Muscle layer of colon (tissue), 2 donors: ENCODE results near the gene ARHGEF39.

Experiments used
- H3K27ac ChIP-seq: one replicate; pipeline ENCODE4 v1.7.0; 2013; ENCODE audit warnings: low read depth, mild to moderate bottlenecking, low read length, moderate library complexity
- H3K27me3 ChIP-seq, 2 donors: one replicate each; pipeline ENCODE4 v1.7.0; 2013; ENCODE audit warnings: low read length in 2 of 2, mild to moderate bottlenecking in 2 of 2; ENCODE audit not compliant: insufficient read depth in 2 of 2, control insufficient read depth in 1 of 2
- H3K36me3 ChIP-seq: one replicate; pipeline ENCODE4 v1.7.0; 2013; ENCODE audit warnings: mild to moderate bottlenecking, low read length; ENCODE audit not compliant: insufficient read depth
- H3K4me1 ChIP-seq: one replicate; pipeline ENCODE4 v1.7.0; 2013; ENCODE audit warnings: mild to moderate bottlenecking, low read length; ENCODE audit not compliant: insufficient read depth
- H3K4me3 ChIP-seq, 2 donors: one replicate each; pipeline ENCODE4 v1.7.0; 2013; ENCODE audit warnings: low read length in 2 of 2, low read depth in 1 of 2, mild to moderate bottlenecking in 1 of 2, moderate library complexity in 1 of 2
- H3K9ac ChIP-seq: one replicate; pipeline ENCODE4 v1.7.0; 2013; ENCODE audit warnings: low read length
- H3K9me3 ChIP-seq: one replicate; pipeline ENCODE4 v1.7.0; 2013; ENCODE audit warnings: mild to moderate bottlenecking, low read length
- donor health status: abdominal sarcoma.
- donor health status: Adenocarcinoma of cecum.

ARHGEF39 gene

DNA sequence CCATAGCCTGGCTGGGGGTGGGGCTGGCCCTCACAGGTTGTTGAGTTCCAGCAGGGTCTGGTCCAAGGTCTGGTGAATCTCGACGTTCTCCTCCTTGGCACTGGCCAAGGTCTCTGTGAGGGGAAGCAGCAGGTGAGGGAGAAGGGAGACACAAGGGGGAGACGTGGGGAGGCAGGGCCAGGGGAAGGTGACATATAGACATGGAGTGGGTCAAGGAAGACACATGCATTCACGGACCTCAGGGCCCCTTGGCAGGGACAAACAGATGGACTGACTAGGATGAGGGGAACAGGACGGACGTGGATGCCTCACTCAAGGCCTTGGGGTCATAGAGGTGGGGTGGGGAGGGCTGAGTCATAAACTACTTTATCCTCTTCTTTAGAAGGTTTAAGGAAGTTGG lies 17.1 kb upstream of the ARHGEF39 start:
- H3K4me1 ChIP-seq, result peaks cover 47% of the 10 kb centered on the region
- H3K9ac ChIP-seq, result no peak overlapping the region
- peaks cover 56% of the 10 kb centered on the region for H3K36me3 ChIP-seq
- no peaks in the 10 kb centered on the region for H3K9me3 ChIP-seq
- H3K27ac ChIP-seq, result peak overlapping the region; percentile 67
- no peak overlapping the region for H3K4me3 ChIP-seq
- H3K27me3 ChIP-seq, result no peaks in the 10 kb centered on the region

DNA sequence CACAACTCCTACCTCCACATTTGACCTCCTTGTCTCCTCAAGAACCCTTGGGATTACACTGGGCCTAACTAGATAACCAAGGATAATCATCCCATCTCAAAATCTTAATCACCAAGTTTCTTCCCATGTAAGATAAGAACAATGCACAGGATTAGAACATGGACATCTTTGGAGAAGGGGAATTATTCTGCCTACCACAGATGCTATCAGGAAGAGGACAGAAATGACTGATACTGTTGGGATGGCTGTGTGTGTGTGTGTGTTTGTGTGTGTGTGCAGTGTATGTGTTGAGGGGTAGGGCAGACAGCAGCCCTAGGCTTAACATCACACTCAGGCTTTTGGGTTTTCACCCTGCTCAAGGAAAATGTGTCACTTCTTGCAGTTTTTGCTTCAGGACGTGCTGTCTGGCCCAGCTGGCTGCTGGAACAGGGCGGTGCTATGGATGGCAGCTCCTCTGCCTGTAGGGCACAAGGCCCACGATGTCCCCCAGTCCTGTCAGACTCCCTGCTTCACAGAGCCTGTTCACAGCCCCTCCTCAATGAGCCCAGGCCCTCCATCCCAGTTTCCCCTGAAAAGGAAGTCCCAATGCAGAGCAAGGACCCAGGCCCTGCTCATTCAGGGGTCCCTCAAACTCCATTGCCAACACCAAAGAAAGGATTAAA lies 16.5 kb upstream of the ARHGEF39 start:
- H3K4me1 ChIP-seq, result peaks cover 49% of the 10 kb centered on the region
- peak overlapping the region; percentile 63 for H3K27ac ChIP-seq
- H3K4me3 ChIP-seq, result no peak overlapping the region
- H3K36me3 ChIP-seq, result peaks cover 50% of the 10 kb centered on the region
- no peaks in the 10 kb centered on the region for H3K27me3 ChIP-seq
- no peak overlapping the region for H3K9ac ChIP-seq
- H3K9me3 ChIP-seq, result no peaks in the 10 kb centered on the region

DNA sequence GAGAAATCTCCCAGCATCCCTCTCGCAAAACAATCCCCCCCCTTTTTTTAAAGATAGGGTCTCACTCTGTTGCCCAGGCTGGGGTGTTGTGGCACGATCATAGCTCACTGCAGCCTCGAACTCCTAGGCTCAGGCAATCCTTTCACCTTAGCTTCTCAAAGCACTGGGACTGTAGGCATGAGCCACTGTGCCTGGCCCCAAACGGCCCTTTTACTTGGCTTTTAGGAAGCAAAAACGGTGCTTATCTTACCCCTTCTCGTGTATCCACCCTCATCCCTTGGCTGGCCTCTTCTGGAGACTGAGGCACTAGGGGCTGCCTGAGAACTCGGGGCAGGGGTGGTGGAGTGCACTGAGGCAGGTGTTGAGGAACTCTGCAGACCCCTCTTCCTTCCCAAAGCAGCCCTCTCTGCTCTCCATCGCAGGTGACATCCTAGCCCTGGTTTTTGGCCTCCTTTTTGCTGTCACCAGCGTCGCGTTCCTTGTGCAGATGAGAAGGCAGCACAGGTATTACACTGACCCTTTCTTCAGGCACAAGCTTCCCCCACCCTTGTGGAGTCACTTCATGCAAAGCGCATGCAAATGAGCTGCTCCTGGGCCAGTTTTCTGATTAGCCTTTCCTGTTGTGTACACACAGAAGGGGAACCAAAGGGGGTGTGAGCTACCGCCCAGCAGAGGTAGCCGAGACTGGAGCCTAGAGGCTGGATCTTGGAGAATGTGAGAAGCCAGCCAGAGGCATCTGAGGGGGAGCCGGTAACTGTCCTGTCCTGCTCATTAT lies 15.5 kb upstream of the ARHGEF39 start:
- H3K4me1 ChIP-seq, result peaks cover 53% of the 10 kb centered on the region
- H3K9ac ChIP-seq, result no peak overlapping the region
- H3K27me3 ChIP-seq, result no peaks in the 10 kb centered on the region
- H3K4me3 ChIP-seq, result no peak overlapping the region
- no peaks in the 10 kb centered on the region for H3K9me3 ChIP-seq
- peaks cover 40% of the 10 kb centered on the region for H3K36me3 ChIP-seq
- peak overlapping the region; percentile 63 for H3K27ac ChIP-seq

DNA sequence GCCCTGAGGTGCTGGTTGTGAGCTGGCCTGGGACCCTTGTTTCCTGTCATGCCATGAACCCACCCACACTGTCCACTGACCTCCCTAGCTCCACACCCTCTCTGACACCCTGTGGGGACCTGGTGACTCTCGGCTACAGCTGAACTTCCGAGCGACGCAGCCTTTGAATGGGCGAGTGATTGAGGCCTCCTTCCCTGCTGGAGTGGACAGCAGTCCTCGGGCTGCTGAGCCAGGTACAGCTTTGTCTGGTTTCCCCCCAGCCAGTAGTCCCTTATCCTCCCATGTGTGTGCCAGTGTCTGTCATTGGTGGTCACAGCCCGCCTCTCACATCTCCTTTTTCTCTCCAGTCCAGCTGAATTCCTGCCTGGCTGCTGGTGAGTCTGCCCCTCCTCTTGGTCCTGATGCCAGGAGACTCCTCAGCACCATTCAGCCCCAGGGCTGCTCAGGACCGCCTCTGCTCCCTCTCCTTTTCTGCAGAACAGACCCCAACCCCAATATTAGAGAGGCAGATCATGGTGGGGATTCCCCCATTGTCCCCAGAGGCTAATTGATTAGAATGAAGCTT lies 14.9 kb upstream of the ARHGEF39 start:
- Histone ChIP-seq H3K9me3 (no peaks in the 10 kb centered on the region), H3K27me3 (no peaks in the 10 kb centered on the region), H3K36me3 (peaks cover 34% of the 10 kb centered on the region), H3K27ac (no peak overlapping the region), H3K9ac (no peak overlapping the region), H3K4me3 (no peak overlapping the region), H3K4me1 (peaks cover 47% of the 10 kb centered on the region)

DNA sequence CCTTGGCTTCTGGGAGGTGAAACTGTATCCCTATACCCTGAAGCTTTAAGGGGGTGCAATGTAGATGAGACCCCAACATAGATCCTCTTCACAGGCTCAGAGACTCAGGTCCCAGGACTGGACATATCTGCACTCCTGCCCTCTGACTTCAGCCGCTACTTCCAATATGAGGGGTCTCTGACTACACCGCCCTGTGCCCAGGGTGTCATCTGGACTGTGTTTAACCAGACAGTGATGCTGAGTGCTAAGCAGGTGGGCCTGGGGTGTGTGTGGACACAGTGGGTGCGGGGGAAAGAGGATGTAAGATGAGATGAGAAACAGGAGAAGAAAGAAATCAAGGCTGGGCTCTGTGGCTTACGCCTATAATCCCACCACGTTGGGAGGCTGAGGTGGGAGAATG lies 14.1 kb upstream of the ARHGEF39 start:
- Histone ChIP-seq H3K4me3 (no peak overlapping the region), H3K36me3 (peaks cover 26% of the 10 kb centered on the region), H3K9ac (no peak overlapping the region), H3K27ac (no peak overlapping the region), H3K4me1 (peaks cover 43% of the 10 kb centered on the region), H3K27me3 (no peaks in the 10 kb centered on the region), H3K9me3 (no peaks in the 10 kb centered on the region)

DNA sequence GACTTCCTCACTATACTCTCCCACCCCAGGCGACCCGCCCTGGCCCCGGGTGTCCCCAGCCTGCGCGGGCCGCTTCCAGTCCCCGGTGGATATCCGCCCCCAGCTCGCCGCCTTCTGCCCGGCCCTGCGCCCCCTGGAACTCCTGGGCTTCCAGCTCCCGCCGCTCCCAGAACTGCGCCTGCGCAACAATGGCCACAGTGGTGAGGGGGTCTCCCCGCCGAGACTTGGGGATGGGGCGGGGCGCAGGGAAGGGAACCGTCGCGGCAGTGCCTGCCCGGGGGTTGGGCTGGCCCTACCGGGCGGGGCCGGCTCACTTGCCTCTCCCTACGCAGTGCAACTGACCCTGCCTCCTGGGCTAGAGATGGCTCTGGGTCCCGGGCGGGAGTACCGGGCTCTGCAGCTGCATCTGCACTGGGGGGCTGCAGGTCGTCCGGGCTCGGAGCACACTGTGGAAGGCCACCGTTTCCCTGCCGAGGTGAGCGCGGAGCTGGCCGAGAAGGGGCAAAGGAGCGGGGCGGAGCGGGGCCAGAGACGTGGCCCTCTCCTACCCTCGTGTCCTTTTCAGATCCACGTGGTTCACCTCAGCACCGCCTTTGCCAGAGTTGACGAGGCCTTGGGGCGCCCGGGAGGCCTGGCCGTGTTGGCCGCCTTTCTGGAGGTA lies 10.9 kb upstream of the ARHGEF39 start:
- no peak overlapping the region for H3K9ac ChIP-seq
- peaks cover 33% of the 10 kb centered on the region for H3K4me1 ChIP-seq
- H3K36me3 ChIP-seq, result no peaks in the 10 kb centered on the region
- H3K27me3 ChIP-seq, result no peaks in the 10 kb centered on the region
- no peaks in the 10 kb centered on the region for H3K9me3 ChIP-seq
- peak overlapping the region; percentile 28 to 53 for H3K4me3 ChIP-seq
- no peak overlapping the region for H3K27ac ChIP-seq

DNA sequence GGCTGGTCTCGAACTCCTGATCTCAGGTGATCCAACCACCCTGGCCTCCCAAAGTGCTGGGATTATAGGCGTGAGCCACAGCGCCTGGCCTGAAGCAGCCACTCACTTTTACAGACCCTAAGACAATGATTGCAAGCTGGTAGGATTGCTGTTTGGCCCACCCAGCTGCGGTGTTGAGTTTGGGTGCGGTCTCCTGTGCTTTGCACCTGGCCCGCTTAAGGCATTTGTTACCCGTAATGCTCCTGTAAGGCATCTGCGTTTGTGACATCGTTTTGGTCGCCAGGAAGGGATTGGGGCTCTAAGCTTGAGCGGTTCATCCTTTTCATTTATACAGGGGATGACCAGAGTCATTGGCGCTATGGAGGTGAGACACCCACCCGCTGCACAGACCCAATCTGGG lies 10.2 kb upstream of the ARHGEF39 start:
- no peak overlapping the region for H3K27ac ChIP-seq

DNA sequence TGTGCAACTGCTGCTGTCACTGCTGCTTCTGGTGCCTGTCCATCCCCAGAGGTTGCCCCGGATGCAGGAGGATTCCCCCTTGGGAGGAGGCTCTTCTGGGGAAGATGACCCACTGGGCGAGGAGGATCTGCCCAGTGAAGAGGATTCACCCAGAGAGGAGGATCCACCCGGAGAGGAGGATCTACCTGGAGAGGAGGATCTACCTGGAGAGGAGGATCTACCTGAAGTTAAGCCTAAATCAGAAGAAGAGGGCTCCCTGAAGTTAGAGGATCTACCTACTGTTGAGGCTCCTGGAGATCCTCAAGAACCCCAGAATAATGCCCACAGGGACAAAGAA lies 9.0 kb upstream of the ARHGEF39 start:
- Histone ChIP-seq H3K4me3 (no peak overlapping the region), H3K27ac (no peak overlapping the region), H3K9me3 (no peaks in the 10 kb centered on the region), H3K36me3 (no peaks in the 10 kb centered on the region), H3K9ac (no peak overlapping the region), H3K4me1 (peaks cover 24% of the 10 kb centered on the region), H3K27me3 (no peaks in the 10 kb centered on the region)

More for the DNA sequence above, 10.2 kb upstream of the ARHGEF39 start:
- Histone ChIP-seq H3K9me3 (no peaks in the 10 kb centered on the region), H3K4me3 (peak overlapping the region in 1 of 2 donors; percentile 53), H3K9ac (no peak overlapping the region), H3K36me3 (no peaks in the 10 kb centered on the region), H3K4me1 (peaks cover 26% of the 10 kb centered on the region), H3K27me3 (no peaks in the 10 kb centered on the region)

DNA sequence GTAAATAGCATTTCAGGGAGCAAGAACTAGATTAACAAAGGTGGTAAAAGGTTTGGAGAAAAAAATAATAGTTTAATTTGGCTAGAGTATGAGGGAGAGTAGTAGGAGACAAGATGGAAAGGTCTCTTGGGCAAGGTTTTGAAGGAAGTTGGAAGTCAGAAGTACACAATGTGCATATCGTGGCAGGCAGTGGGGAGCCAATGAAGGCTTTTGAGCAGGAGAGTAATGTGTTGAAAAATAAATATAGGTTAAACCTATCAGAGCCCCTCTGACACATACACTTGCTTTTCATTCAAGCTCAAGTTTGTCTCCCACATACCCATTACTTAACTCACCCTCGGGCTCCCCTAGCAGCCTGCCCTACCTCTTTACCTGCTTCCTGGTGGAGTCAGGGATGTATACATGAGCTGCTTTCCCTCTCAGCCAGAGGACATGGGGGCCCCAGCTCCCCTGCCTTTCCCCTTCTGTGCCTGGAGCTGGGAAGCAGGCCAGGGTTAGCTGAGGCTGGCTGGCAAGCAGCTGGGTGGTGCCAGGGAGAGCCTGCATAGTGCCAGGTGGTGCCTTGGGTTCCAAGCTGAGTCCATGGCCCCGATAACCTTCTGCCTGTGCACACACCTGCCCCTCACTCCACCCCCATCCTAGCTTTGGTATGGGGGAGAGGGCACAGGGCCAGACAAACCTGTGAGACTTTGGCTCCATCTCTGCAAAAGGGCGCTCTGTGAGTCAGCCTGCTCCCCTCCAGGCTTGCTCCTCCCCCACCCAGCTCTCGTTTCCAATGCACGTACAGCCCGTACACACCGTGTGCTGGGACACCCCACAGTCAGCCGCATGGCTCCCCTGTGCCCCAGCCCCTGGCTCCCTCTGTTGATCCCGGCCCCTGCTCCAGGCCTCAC lies 8.4 kb upstream of the ARHGEF39 start, which contains the start of gene CA9:
Gene CA9 (plus strand): TSS at position 797 of the 893 bp plus-strand sequence. CDS start 32 bp downstream, at position 829.
- Histone ChIP-seq H3K9me3 (no peaks in the 10 kb centered on the region), H3K27ac (peak within 1 kb of the TSS; percentile 14), H3K36me3 (no peaks in the 10 kb centered on the region), H3K27me3 (no peaks in the 10 kb centered on the region), H3K9ac (no peak within 1 kb of the TSS), H3K4me3 (no peak within 1 kb of the TSS), H3K4me1 (peaks cover 24% of the 10 kb centered on the region)

DNA sequence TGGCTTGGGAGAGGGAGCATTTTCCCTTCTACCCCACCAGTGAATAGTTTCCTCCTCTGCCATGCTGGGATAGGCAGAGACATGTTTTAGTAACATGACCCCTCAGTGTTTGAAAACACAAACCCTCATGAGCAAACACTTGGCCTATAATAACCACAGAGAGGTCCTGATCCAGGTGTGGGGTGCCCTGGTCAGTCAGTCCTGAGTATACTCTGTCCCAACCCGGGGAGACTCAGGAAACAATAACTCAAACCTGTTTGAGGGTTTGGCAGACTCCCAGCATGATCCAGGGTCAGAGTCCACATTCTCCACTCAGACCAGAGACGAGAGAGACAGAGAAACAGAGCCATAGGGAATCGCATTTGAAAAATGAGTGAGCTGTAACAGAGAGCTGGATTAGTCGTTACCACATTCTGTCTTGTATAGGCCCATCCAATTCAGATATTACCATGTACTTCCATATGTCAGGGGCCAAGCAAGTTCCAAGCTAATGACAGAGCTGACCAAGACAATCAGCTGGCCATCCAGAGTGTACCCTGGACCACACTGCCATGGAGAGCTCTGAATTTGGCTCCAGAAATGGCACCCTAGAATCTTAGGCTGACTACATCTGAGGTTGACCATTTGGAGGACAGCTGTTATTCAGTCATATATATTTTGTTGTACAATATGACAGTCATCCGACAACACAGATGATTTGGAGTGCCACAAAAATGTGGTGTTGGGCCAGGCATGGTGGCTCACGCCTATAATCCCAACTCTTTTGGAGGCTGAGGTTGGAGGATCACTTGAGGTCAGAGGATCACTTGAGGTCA lies 4.5 kb upstream of the ARHGEF39 start:
- H3K4me1 ChIP-seq, result peaks cover 20% of the 10 kb centered on the region
- H3K36me3 ChIP-seq, result no peaks in the 10 kb centered on the region
- no peak overlapping the region for H3K4me3 ChIP-seq
- H3K9me3 ChIP-seq, result no peaks in the 10 kb centered on the region
- H3K27ac ChIP-seq, result no peak overlapping the region
- no peaks in the 10 kb centered on the region for H3K27me3 ChIP-seq
- no peak overlapping the region for H3K9ac ChIP-seq
